ENCODE measurements around the gene CTNNA3.

Gene CTNNA3

DNA sequence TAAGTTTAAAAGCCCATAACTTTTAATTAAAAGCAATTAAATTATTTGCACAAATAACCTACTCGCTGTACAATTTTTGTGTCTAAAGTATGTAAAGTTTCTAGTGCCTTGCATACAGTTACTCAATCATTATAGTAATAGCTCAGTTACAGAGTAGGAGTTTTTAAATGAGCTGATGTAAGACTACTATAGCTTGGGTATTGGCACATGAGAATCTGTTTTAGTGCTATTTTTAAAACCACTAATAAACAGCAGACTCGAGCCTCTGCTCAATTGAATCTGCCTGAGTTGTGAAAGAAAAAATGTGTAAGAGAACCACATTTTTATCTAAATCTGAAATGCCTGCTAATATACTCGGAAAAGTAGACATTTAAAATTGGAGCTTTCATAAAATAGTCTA, 31.1 kb downstream of the CTNNA3 start:
- Histone ChIP-seq H3K9me3 (ENCODE audit: control insufficient read depth, low read depth, low read length) (no peaks in the 10 kb centered on the region), H3K4me1 (ENCODE audit: control insufficient read depth, low read depth, low read length) (no peaks in the 10 kb centered on the region), H3K9ac (ENCODE audit: low read length) (no peak overlapping the region), H3K36me3 (ENCODE audit: control insufficient read depth, low read depth, low read length) (no peaks in the 10 kb centered on the region), H3K27ac (ENCODE audit: low read length) (no peak overlapping the region), H3K4me3 (ENCODE audit: low read length) (no peak overlapping the region), H3K27me3 (ENCODE audit: control insufficient read depth, insufficient read depth, low read length) (no peaks in the 10 kb centered on the region)

DNA sequence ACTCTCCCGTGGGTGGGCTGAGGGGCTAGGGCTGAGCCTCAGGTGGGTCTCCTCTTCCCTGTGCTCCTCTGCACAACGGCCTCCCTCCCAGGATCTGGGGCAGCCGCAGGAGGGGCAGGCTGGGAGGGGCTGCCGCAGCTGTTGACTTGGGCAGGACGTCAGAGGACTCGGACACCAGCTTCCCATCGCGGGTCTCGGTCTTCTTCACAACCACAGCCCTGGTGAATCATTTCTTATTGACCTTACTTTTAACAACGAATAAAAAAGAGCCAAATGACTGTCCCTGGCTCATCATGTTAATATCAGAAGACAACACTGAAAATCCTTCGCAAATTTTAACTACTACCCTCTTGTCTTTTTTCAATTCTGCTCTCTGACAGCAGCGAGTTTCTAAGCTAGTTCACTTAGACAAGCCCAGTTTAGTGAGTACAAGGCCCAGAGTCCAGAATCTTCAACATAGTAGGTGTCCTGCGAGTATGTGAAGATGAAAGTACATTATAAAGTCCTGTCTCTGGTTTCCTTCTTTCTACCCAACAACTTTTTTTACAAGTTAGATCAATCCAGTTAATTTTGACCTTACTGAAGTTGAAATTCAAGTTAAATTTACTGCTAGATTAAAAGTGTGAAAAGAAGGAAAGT, 32.4 kb downstream of the CTNNA3 start:
- Histone ChIP-seq H3K4me1 (ENCODE audit: control insufficient read depth, low read depth, low read length) (peaks cover 1% of the 10 kb centered on the region), H3K9me3 (ENCODE audit: control insufficient read depth, low read depth, low read length) (no peaks in the 10 kb centered on the region), H3K27ac (ENCODE audit: low read length) (no peak overlapping the region), H3K27me3 (ENCODE audit: control insufficient read depth, insufficient read depth, low read length) (no peaks in the 10 kb centered on the region), H3K4me3 (ENCODE audit: low read length) (no peak overlapping the region), H3K9ac (ENCODE audit: low read length) (no peak overlapping the region), H3K36me3 (ENCODE audit: control insufficient read depth, low read depth, low read length) (no peaks in the 10 kb centered on the region)

DNA sequence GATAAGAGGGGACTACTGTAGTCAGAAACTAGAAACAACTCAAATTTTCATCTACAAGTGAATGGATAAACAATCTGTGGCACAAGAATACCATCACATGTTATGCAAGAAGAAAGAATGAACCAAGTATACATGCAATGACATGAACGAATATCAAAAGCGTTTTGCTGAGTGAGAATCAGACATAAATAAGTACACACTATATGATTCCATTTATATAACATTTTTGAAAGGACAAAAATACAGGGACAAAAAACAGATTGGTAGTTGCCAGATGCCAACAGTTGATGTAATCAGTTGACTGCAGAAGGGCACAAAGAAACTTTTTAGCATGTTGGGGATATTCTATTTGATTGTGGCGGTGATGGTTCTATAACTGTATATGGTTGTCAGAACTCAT, 33.6 kb downstream of the CTNNA3 start:
- Histone ChIP-seq H3K9me3 (ENCODE audit: control insufficient read depth, low read depth, low read length) (no peaks in the 10 kb centered on the region), H3K36me3 (ENCODE audit: control insufficient read depth, low read depth, low read length) (no peaks in the 10 kb centered on the region), H3K4me3 (ENCODE audit: low read length) (no peak overlapping the region), H3K27ac (ENCODE audit: low read length) (no peak overlapping the region), H3K9ac (ENCODE audit: low read length) (no peak overlapping the region), H3K27me3 (ENCODE audit: control insufficient read depth, insufficient read depth, low read length) (no peaks in the 10 kb centered on the region), H3K4me1 (ENCODE audit: control insufficient read depth, low read depth, low read length) (peaks cover 9% of the 10 kb centered on the region)

DNA sequence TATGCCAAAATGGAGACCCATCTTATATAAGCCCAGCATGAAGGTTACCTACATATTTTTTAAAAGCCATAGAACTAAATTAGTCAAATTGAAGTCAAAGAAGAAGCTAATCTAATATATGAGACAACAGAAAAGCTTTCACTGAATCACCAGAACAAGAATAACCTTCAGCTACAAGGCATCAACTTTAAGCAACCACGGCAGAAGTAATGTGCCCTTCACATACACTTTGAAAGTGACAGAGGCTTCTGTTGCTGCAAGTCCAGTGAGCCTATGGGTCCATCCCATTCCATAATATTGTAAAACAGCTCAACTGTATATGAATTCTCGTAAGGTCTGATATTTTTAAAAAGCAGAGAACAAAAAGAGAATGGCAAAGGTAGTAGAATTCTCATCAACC, 36.5 kb downstream of the CTNNA3 start:
- H3K36me3 ChIP-seq (ENCODE audit: control insufficient read depth, low read depth, low read length), result no peaks in the 10 kb centered on the region
- H3K4me3 ChIP-seq (ENCODE audit: low read length), result no peak overlapping the region
- no peaks in the 10 kb centered on the region for H3K9me3 ChIP-seq (ENCODE audit: control insufficient read depth, low read depth, low read length)
- H3K9ac ChIP-seq (ENCODE audit: low read length), result no peak overlapping the region
- H3K4me1 ChIP-seq (ENCODE audit: control insufficient read depth, low read depth, low read length), result peaks cover 9% of the 10 kb centered on the region
- no peaks in the 10 kb centered on the region for H3K27me3 ChIP-seq (ENCODE audit: control insufficient read depth, insufficient read depth, low read length)
- H3K27ac ChIP-seq (ENCODE audit: low read length), result no peak overlapping the region

DNA sequence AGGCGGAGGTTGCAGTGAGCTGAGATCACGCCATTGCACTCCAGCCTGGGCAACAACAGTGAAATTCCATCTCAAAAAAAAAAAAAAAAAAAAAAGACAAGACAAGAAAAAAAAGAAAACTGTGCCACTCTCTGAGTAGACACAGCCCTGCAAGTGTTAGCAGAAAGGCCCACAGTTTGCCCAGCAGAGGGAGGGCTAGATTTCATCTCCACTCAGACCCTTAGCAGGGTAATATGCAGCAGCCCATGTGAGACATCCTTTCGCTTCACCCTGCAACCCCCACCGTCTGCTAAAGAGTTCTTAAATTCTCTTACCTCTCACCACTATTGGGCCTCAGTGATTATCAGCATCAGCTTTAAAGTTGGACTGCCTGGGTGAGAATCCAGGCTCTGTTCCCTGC, 38.2 kb downstream of the CTNNA3 start:
- Histone ChIP-seq H3K9ac (ENCODE audit: low read length) (no peak overlapping the region), H3K27ac (ENCODE audit: low read length) (no peak overlapping the region), H3K9me3 (ENCODE audit: control insufficient read depth, low read depth, low read length) (no peaks in the 10 kb centered on the region), H3K4me1 (ENCODE audit: control insufficient read depth, low read depth, low read length) (peaks cover 9% of the 10 kb centered on the region), H3K4me3 (ENCODE audit: low read length) (no peak overlapping the region), H3K36me3 (ENCODE audit: control insufficient read depth, low read depth, low read length) (no peaks in the 10 kb centered on the region), H3K27me3 (ENCODE audit: control insufficient read depth, insufficient read depth, low read length) (no peaks in the 10 kb centered on the region)

DNA sequence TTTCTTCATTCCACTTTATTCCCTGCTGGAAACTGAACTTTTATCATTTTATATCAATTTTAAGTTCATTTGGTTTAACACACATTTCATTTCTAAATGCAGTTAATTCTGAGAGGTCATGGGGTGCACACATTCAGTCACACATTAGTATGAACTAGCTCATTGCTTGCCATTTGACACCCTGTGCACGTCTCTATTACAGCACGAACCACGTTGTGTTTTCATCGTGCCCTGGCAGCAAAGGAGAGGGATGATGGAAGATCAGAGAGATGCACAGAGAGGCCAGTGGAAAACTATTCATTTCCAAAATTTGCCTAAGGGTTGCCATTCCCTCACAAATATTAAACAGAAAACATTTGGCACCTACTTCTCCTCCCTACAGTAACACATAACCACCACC, 45.4 kb downstream of the CTNNA3 start:
- H3K4me3 ChIP-seq (ENCODE audit: low read length), result no peak overlapping the region
- H3K27me3 ChIP-seq (ENCODE audit: control insufficient read depth, insufficient read depth, low read length), result no peaks in the 10 kb centered on the region
- no peak overlapping the region for H3K9ac ChIP-seq (ENCODE audit: low read length)

DNA sequence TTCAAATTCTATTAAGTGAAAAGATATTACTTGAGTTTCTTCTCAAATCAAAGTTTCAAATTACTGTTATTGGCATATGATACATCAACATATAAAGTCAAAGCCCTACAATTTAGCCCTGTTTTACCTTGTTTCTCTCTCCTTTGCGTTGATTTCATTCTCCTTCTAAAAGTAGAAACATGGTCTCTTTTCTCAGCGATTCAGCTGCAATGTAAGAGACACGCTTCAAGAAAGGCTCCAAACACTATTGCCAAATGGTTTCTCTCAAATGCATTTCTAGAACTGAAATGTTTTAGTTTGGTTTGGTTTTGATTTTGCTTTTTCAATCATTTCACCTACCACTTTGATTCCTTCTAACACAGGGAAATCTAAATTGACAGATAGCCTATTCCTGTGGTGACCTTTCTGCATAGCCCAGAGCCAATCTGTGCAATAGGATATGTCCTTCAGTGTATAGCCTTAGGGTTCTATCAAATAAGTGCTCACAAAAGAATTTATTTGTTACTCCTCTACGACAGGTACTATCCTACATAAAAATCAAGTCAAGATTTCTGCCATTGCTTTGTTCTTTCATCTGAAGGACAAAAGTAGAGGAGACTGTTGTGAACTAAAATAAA, 47.3 kb downstream of the CTNNA3 start:
- no peaks in the 10 kb centered on the region for H3K27me3 ChIP-seq (ENCODE audit: control insufficient read depth, insufficient read depth, low read length)
- H3K9ac ChIP-seq (ENCODE audit: low read length), result no peak overlapping the region
- H3K27ac ChIP-seq (ENCODE audit: low read length), result no peak overlapping the region
- no peak overlapping the region for H3K4me3 ChIP-seq (ENCODE audit: low read length)
- no peaks in the 10 kb centered on the region for H3K9me3 ChIP-seq (ENCODE audit: control insufficient read depth, low read depth, low read length)
- H3K36me3 ChIP-seq (ENCODE audit: control insufficient read depth, low read depth, low read length), result no peaks in the 10 kb centered on the region
- no peaks in the 10 kb centered on the region for H3K4me1 ChIP-seq (ENCODE audit: control insufficient read depth, low read depth, low read length)

More for the DNA sequence above, 45.4 kb downstream of the CTNNA3 start:
- Histone ChIP-seq H3K9me3 (ENCODE audit: control insufficient read depth, low read depth, low read length) (no peaks in the 10 kb centered on the region), H3K36me3 (ENCODE audit: control insufficient read depth, low read depth, low read length) (no peaks in the 10 kb centered on the region), H3K27ac (ENCODE audit: low read length) (no peak overlapping the region), H3K4me1 (ENCODE audit: control insufficient read depth, low read depth, low read length) (no peaks in the 10 kb centered on the region)

DNA sequence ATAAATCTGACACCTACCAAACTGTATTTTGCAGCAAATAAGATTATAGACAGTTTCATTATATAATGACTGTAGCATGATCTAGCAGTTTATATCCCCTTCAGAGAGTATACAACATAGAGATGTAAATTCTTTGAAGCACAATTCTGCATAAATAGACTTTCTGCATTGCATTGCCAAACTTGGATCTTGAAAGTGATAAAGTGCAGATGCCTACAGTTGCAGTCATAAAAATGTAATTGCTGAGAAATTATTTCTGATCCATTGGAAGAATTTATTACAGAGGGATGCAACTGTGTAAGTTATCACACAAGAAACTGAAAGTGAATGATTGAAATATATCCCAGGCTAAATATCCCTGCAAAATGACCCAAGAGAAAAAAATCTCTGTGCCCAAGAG, 65.1 kb downstream of the CTNNA3 start:
- Histone ChIP-seq H3K27ac (ENCODE audit: low read length) (no peak overlapping the region), H3K27me3 (ENCODE audit: control insufficient read depth, insufficient read depth, low read length) (no peaks in the 10 kb centered on the region), H3K4me3 (ENCODE audit: low read length) (no peak overlapping the region), H3K4me1 (ENCODE audit: control insufficient read depth, low read depth, low read length) (peaks cover 6% of the 10 kb centered on the region), H3K9me3 (ENCODE audit: control insufficient read depth, low read depth, low read length) (no peaks in the 10 kb centered on the region), H3K36me3 (ENCODE audit: control insufficient read depth, low read depth, low read length) (no peaks in the 10 kb centered on the region), H3K9ac (ENCODE audit: low read length) (no peak overlapping the region)

DNA sequence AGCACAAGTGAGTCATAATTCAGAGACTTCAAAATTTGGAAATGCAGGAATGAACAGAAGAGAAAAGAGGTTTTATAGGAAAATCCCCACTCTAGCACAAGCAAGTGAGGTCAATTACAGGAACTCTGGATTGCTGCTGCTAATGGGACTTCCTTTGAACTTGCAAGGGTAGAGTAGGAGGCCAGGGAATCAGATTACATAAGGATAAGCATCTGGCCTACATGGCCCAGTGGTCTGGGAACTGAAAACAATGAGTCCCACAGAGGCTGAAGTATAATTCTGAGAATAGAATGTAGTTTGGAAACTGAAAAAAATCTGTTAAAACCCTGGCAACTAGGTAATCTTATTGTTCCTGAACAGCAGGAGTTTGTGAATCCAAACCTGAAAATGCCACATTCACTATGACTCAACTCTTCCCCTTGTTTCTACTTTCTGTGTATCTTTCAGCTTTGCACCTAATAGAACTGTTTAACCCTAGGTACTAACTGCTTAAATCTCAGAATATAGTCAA, 66.5 kb downstream of the CTNNA3 start:
- no peaks in the 10 kb centered on the region for H3K36me3 ChIP-seq (ENCODE audit: control insufficient read depth, low read depth, low read length)
- H3K27me3 ChIP-seq (ENCODE audit: control insufficient read depth, insufficient read depth, low read length), result no peaks in the 10 kb centered on the region
- peaks cover 6% of the 10 kb centered on the region for H3K4me1 ChIP-seq (ENCODE audit: control insufficient read depth, low read depth, low read length)
- no peak overlapping the region for H3K4me3 ChIP-seq (ENCODE audit: low read length)
- H3K9me3 ChIP-seq (ENCODE audit: control insufficient read depth, low read depth, low read length), result no peaks in the 10 kb centered on the region
- no peak overlapping the region for H3K9ac ChIP-seq (ENCODE audit: low read length)
- no peak overlapping the region for H3K27ac ChIP-seq (ENCODE audit: low read length)

DNA sequence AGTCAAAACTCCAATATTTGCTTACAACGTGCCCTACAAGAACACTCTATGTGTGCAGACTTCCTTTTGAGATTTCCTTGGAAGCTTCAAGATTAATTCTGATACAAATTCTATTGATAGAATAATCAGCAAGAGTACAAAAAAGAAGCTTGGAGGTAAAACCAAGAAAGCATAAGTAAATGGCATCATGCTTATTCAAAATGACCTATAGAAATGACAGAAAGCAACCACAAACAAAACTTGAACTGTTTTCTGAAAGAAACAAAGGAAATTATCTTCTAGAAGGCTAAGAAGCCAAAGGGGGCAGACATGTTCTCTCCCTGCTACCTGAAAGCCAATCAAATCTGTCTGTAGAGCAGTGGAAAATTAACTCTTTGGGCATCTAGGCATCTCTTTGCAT, 73.0 kb downstream of the CTNNA3 start:
- H3K36me3 ChIP-seq (ENCODE audit: control insufficient read depth, low read depth, low read length), result no peaks in the 10 kb centered on the region
- H3K27me3 ChIP-seq (ENCODE audit: control insufficient read depth, insufficient read depth, low read length), result no peaks in the 10 kb centered on the region
- H3K27ac ChIP-seq (ENCODE audit: low read length), result no peak overlapping the region
- H3K9ac ChIP-seq (ENCODE audit: low read length), result no peak overlapping the region
- H3K4me1 ChIP-seq (ENCODE audit: control insufficient read depth, low read depth, low read length), result no peaks in the 10 kb centered on the region
- no peak overlapping the region for H3K4me3 ChIP-seq (ENCODE audit: low read length)
- H3K9me3 ChIP-seq (ENCODE audit: control insufficient read depth, low read depth, low read length), result no peaks in the 10 kb centered on the region

DNA sequence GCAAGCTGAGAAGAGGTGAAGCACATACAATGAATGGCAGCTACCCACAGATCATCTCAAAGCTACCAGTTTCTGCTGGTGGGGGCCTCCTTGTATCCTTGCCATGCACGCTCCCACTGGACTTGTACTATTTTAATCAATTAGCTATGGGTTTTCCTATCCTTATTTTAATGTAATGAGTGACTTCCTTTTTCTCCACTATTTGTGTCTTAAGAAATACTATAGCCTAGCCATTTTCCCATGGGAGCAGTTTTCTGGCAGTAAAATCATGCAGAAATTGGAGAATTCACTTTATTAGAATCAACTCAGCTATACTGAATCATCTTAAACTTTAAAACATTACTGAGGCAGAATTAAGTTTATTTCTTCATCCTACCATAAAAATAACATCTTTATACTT, 73.5 kb downstream of the CTNNA3 start:
- Histone ChIP-seq H3K9me3 (ENCODE audit: control insufficient read depth, low read depth, low read length) (no peaks in the 10 kb centered on the region), H3K9ac (ENCODE audit: low read length) (no peak overlapping the region), H3K4me1 (ENCODE audit: control insufficient read depth, low read depth, low read length) (no peaks in the 10 kb centered on the region), H3K4me3 (ENCODE audit: low read length) (no peak overlapping the region), H3K36me3 (ENCODE audit: control insufficient read depth, low read depth, low read length) (no peaks in the 10 kb centered on the region), H3K27me3 (ENCODE audit: control insufficient read depth, insufficient read depth, low read length) (no peaks in the 10 kb centered on the region), H3K27ac (ENCODE audit: low read length) (no peak overlapping the region)

DNA sequence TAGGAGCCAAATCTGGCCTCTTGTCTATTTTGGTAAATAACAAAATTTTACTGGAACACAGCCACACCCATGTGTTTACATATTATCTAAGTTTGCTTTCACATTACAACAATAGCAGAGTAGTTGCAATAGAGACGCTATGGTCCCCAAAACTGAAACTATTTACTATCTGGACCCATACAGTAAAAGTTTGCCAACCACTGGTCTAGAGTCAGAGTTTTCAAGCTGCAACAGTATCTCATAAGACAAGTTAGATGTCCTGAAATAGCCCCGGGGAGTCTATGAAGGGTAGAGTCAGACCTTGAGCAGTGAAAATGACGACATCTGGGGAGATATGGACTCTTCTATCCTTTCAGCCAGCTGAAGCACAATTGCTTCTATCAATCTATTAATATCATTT, 74.2 kb downstream of the CTNNA3 start:
- Histone ChIP-seq H3K9me3 (ENCODE audit: control insufficient read depth, low read depth, low read length) (no peaks in the 10 kb centered on the region), H3K9ac (ENCODE audit: low read length) (no peak overlapping the region), H3K4me3 (ENCODE audit: low read length) (no peak overlapping the region), H3K27me3 (ENCODE audit: control insufficient read depth, insufficient read depth, low read length) (no peaks in the 10 kb centered on the region), H3K4me1 (ENCODE audit: control insufficient read depth, low read depth, low read length) (no peaks in the 10 kb centered on the region), H3K36me3 (ENCODE audit: control insufficient read depth, low read depth, low read length) (no peaks in the 10 kb centered on the region), H3K27ac (ENCODE audit: low read length) (no peak overlapping the region)
